GM10266 (cell line): ENCODE measurements around the gene ANXA2.

ENCODE experiments used
- DNase-seq: peaks from one replicate; pipeline ENCODE4 v3.0.0; 2012; ENCODE audit errors: extremely low spot score
- TF ChIP-seq, protein P1 (sequence below): IDR thresholded peaks from 2 replicates; pipeline ENCODE4 v1.5.1; 2012; ENCODE audit warnings: mild to moderate bottlenecking, low read depth; ENCODE audit not compliant: control insufficient read depth, insufficient read depth; ENCODE audit errors: missing control alignments

Gene ANXA2

DNA sequence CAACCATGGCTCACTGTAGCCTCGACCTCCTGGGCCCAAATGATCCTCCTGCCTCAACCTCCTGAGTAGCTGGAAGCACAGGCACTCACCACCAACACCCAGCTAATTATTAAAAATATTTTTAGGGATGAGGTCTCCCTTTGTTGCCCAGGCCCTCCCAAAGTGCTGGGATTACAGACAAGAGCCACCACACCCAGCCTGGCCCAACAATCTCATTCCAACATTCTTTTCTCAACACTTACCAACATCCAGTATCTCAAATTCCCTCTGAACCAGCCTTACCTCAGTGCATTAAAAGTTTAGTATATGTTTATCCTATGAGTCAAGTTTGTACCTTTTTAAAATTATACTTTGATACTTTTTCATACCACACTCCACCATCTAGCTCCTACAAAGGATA, 25.0 kb downstream of the ANXA2 start:
- TF ChIP-seq, protein P1, sequence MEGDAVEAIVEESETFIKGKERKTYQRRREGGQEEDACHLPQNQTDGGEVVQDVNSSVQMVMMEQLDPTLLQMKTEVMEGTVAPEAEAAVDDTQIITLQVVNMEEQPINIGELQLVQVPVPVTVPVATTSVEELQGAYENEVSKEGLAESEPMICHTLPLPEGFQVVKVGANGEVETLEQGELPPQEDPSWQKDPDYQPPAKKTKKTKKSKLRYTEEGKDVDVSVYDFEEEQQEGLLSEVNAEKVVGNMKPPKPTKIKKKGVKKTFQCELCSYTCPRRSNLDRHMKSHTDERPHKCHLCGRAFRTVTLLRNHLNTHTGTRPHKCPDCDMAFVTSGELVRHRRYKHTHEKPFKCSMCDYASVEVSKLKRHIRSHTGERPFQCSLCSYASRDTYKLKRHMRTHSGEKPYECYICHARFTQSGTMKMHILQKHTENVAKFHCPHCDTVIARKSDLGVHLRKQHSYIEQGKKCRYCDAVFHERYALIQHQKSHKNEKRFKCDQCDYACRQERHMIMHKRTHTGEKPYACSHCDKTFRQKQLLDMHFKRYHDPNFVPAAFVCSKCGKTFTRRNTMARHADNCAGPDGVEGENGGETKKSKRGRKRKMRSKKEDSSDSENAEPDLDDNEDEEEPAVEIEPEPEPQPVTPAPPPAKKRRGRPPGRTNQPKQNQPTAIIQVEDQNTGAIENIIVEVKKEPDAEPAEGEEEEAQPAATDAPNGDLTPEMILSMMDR = no peak
- no peak for DNase-seq

DNA sequence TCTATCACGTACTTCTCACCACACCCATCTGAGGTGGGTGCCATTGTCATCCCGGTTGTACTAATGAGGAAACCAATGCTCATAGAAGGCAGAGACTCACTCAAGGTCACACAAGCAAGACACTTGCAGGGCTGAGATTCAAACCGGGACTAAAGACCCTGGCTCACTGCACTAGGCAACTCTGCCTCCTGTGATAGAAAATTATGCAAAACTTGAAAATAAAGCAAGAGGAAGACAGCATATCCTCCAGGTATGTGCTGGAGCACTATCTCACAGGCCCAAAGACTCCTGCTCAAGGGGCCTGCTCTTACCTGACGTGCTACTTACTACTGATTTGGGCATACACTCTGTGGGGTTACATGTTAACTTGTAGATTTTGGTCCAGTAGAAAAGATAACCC, 25.6 kb downstream of the ANXA2 start:
- no peak for DNase-seq
- TF ChIP-seq, protein P1 = no peak

DNA sequence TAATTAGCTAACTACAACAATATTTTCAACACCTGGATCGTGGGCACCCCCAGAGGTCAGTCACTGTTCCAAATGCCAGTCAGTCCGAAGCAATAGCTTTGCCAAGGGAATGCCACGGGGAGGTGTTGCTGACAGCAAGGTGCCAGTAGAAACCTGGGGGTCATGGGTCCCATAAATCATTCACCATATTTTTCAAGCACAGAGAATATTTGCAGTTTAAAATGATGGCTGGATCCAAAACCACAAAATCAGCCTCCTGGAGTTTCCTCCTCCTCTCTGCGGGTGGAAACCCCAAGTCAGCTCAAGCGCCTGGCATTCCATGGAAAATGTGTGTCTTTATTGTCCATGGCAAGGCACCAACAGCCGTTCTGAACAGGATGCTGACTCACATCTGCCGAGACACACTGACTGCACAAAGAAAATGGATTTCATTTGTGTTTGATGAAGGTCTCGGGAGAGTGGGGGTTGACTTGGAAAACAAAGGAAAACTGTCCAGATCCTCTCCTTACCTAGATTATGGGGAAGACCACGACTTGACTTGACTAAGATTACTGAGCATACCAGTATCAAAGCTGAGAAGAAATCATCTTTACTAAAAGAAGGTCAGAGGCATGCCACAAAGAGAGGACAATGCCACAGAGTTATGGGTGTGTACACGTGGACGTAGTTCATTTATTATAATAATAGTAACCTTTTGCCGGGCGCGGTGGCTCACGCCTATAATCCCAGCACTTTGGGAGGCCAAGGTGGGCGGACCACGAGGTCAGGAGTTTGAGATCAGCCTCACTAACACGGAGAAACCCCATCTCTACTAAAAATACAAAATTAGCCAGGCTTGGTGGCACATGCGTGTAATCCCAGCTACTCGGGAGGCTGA, 26.4 kb downstream of the ANXA2 start:
- DNase-seq = no peak
- TF ChIP-seq, protein P1 = no peak

DNA sequence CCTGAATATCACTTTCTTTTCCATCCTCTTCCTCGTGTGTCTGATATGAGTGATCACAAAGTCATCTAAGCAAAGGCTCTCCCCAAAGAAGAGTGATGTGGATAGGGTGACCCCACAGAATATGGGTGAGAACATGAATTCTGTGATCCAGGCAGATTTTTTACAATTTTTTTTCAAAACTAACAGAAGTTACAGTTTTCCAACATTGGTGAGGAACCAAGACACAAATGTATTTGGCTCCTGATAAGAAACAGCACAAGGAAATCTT, 27.0 kb downstream of the ANXA2 start:
- DNase-seq = no peak
- TF ChIP-seq, protein P1 = no peak

DNA sequence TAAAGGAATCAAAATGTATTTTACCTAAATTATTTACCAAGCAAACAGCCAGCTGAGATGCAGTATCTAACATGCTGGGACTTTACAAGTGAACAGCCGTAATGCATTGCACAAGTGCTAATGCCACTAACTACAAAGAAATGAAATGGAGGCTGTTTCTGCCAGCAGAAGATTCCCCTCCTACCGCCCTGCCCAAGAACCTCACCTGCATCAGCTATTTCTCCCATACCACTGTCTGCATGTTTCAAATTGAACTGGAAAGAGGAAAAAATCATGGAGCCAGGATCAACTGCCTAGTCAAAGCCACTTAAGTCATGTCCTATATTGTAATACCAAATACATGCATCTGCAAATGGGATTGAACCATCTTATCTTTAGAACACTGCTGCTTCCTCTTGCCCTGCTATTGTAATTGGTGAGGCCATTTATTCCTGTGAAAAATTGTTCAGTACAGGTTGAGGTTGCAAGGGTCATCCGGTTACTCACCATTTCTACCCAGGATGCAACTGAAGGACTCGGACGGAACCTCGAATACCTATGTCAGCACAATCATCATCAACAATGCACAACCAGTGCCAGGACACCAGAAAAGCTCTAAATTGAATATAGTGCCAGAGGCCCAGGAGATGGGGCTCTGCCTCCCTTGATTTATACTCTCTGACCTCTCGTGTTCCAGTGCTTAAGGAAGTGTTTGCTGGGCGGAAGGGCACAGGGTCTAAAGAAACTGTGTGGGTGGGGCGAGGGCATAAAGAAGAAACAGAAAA, 27.5 kb downstream of the ANXA2 start:
- TF ChIP-seq, protein P1 = no peak
- no peak for DNase-seq

DNA sequence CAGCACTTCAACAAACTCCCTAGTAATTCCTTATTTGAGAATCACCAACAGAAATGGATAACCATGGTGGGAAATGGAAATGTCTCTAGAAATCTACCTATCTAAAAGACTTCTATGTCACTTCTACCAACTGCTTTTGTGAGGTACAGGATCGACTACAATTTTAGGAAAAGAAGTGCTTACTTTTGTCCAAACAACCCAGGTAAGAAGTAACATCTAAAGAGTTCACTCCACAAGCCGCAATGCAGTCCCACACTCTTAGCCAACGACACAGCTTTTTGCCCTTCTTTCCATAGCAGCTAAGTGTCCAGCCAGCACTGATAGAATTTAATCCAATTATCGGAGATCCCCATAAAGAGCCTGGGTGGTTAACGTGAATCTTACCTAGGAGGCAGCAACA, 28.1 kb downstream of the ANXA2 start:
- TF ChIP-seq, protein P1 = no peak
- DNase-seq = no peak

DNA sequence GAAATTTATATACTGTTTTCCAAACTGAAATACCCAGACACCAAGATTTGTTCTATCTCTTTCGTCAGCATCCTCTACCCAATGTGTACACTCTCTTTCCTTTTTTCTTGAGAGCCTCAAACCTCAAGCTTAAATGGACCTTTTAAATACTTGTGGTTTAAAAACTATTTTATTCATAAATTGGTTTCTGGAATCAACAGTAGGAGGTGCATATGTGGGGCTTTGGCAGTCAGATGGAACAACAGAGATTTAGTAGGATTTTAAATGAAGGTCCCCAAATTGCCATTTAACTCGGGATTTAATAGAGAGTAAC, 33.2 kb downstream of the ANXA2 start:
- DNase-seq = no peak
- TF ChIP-seq, protein P1 = no peak
